ENCODE measurements around the gene PRDM5.

- TF ChIP-seq, protein P1, sequence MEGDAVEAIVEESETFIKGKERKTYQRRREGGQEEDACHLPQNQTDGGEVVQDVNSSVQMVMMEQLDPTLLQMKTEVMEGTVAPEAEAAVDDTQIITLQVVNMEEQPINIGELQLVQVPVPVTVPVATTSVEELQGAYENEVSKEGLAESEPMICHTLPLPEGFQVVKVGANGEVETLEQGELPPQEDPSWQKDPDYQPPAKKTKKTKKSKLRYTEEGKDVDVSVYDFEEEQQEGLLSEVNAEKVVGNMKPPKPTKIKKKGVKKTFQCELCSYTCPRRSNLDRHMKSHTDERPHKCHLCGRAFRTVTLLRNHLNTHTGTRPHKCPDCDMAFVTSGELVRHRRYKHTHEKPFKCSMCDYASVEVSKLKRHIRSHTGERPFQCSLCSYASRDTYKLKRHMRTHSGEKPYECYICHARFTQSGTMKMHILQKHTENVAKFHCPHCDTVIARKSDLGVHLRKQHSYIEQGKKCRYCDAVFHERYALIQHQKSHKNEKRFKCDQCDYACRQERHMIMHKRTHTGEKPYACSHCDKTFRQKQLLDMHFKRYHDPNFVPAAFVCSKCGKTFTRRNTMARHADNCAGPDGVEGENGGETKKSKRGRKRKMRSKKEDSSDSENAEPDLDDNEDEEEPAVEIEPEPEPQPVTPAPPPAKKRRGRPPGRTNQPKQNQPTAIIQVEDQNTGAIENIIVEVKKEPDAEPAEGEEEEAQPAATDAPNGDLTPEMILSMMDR (conservative IDR thresholded peaks at IDR 0.05), result no peak
- no peak for TF ChIP-seq EZH2 (IDR thresholded peaks at IDR 0.05; ENCODE audit: low read depth)
These were observed 158.9 kb downstream of the PRDM5 start for GRCh38 chr4:120763650-120764049.
